ENCODE data around the gene BACH2.
A peak's percentile ranks its signal among the peaks of the same experiment; 100 is the strongest.
"Not testable (repeated sequence)": the region's sequence is repeated elsewhere in the genome, so short reads cannot be mapped to it uniquely, and the experiment has no call there.

BACH2 gene

DNA sequence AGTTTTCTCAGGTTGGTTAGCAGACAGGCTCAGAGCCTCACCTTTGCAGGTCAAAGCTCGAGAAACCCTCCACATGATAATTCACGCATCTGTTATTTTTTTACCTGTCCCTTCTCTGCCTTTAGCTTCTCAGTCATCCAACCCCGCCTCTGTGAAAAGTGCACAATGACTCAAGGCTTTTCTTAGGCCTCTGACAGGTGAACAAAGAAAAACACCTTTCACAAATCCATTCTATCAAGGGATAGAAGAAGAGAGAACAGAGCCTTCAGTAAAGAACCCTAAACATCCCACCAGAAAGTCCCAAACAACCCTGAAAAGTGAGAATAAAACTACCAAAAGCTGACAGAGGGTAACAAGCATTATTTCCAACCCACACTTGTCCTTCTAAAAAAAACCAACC is 224.1 kb downstream of the BACH2 start:
- DNase-seq (ENCODE audit: low spot score) (no peak), FAIRE-seq (no peak)

DNA sequence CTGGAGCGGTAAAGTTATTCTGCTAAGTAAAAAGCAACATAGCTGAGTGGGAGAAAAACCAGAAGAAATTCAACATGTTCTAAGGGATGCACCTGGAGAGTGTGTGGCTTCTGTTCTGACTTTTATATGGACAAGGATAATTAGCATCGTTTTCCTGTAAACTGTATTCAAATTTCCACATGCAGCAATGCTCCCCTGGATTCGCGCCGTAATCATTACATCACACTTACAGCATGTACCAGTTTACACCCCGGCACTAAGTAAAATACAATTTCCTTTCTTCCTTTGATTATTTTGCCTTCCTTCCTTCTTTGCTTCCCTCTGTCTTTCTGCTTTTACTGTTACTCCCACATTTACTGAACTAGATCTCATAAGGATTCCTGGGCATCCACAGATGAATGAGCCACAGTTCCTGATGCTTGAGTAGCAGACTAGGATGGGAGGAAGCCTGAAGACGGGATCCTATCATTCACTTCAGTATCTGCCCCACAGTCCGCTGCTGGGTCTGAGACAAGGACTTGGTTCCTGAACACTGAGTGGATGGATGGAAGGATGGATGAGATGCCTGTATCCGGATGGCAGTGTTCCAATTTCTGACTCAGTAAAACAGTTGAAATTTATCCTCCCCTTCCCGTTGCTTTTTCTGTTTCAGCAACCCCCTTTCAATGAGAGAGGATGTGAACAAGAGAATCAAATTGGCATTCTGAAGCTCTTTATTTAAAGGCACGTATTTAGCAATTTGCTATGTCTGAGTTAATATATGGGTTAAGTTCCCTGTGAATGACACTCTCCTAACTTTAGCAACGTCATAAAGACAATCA is 227.7 kb downstream of the BACH2 start:
- no peak for FAIRE-seq

GRCh38 chr6:90068264-90068663 is 228.4 kb downstream of the BACH2 start:
- peak; percentile 49 for DNase-seq (ENCODE audit: low spot score)
- no peak for FAIRE-seq

More for the DNA sequence above, 227.7 kb downstream of the BACH2 start:
- DNase-seq (ENCODE audit: low spot score) = no peak

DNA sequence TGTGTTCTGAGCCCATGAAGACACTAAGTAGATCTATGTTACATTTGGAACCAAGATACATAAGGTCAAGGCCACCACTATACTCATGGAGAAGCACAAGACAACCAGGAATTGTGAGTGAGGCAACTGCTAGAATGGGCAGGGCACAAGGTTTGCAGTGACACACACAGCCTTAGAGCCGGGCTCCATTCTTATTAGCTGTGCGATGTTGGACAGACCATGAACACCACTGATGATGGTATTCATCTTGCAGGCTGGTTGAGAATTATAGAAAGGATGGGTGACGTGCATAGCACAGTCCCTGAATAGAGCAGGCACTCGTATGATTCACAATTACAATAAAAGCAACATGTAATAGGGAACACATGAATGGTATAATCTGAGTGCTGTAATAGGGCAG is 229.9 kb downstream of the BACH2 start:
- DNase-seq (ENCODE audit: low spot score) (no peak), FAIRE-seq (no peak)

DNA sequence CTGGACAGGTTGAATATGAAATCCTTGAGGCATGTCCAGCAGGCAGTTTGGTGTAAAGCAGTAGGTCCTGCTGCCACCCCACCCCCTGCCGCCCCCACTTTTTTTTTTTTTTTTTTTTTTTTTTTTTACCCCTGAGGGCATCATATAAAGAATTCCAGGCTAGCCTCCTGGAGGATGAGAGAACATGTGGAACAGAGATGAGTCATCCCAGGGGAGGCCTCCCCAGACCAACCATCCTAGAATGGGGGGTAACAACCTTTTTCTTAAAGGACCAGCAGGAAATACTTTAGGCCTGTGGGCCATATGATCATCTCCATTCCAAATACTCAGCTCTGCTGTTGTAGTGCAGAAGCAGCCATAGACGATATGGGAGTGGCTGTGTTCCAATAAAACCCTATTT is 231.5 kb downstream of the BACH2 start:
- FAIRE-seq = no peak

DNA sequence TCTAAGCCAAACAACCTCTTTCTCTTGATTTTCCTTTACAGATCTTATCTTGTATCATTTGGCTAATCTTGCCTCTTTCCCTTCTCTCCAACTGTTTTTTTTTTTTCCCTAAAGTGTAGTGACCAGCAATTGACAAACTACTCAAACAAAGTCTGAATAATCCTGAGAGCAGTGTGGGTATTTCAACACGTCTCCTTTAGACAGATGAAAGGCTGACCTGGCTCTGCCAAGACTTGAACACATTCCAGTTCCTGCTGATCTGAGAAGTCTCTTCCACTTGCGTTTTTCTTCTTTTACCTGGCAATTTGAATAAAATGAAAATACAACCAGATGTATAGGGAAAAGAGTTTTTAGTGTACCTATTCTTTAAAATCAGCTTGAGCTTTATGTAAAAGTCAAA is 234.0 kb downstream of the BACH2 start:
- DNase-seq (ENCODE audit: low spot score) (no peak), FAIRE-seq (no peak)

More for the DNA sequence above, 231.5 kb downstream of the BACH2 start:
- DNase-seq (ENCODE audit: low spot score) = no peak

- FAIRE-seq (no peak), DNase-seq (ENCODE audit: low spot score) (no peak)
Observed at GRCh38 chr6:90062051-90062450, 234.6 kb downstream of the BACH2 start.

- FAIRE-seq; DNase-seq (ENCODE audit: low spot score): not testable (repeated sequence)
Observed at GRCh38 chr6:90059178-90059577, 237.5 kb downstream of the BACH2 start.

DNA sequence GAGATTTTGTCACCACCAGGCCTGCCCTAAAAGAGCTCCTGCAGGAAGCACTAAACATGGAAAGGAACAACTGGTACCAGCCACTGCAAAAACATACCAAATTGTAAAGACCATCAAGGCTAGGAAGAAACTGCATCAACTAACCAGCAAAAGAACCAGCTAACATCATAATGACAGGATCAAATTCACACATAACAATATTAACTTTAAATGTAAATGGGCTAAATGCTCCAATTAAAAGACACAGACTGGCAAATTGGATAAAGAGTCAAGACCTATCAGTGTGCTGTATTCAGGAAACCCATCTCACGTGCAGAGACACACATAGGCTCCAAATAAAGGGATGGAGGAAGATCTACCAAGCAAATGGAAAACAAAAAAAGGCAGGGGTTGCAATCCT is 240.7 kb downstream of the BACH2 start:
- not testable (repeated sequence) for FAIRE-seq; DNase-seq (ENCODE audit: low spot score)

DNA sequence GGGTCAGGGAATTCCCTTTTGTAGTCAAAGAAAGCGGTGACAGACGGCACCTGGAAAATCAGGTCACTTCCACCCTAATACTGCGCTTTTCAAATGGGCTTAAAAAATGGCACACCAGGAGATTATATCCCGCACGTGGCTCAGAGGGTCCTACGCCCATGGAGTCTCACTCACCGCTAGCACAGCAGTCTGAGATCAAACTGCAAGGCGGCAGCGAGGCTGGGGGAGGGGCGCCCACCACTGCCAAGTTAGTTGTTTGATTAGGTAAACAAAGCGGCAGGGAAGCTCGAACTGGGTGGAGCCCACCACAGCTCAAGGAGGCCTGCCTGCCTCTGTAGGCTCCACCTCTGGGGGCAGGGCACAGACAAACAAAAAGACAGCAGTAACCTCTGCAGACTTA is 242.4 kb downstream of the BACH2 start:
- not testable (repeated sequence) for DNase-seq (ENCODE audit: low spot score); FAIRE-seq

DNA sequence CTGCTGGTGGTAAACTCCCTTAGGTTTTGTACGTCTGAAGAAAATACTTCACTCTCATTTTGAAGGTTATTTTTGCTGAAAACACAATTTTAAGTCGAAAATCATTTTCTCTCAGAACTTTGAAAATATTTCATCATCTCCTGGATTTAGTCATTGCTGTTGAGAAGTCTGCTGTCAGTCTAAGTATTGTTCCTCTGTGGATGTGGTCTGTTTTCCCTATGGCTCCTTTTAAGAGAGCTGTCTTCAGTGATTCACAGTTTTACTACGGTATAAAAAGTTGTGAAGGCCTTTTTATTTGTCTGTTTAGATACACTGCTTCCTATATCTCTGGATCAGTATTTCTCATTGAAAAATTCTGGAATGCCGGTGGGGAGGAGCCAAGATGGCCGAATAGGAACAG is 243.0 kb downstream of the BACH2 start:
- no peak for DNase-seq (ENCODE audit: low spot score)
- FAIRE-seq = no peak

- DNase-seq (ENCODE audit: low spot score) = no peak
- no peak for FAIRE-seq
Observed at GRCh38 chr6:90049295-90049694, 247.3 kb downstream of the BACH2 start.

DNA sequence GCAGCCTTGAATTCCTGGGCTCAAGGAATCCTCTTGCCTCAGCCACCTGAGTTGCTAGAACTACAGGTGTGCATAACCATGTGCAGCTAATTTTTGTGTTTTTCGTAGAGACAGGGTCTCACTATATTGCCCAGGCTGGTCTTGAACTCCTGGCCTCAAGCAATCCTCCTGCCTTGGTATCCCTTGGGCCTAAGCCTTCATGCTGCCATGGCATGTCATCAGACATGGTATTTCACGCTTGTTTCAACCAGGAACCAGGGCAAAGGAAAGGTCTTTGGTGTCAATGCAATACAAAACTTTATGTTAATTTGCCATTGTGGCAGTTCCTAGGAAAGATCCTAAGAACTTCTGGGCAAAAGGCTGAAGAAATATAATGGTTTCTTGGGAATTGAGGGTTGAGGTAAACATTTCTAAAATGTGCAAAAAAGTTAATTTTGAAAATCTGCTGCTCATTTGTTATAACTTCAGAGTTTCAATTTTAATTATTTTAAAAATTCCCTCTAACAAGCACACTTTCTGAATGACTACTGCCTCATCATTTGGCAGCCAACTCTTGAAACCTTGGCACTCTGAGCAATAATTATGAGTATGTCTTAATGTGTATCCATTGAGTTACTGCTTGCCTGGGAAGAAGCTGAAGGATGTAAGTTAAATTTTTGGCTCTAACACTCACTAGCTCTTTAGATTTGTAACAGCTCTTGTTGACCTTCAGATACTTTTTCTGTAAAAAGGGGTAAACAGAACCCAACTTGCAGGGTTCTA is 248.3 kb downstream of the BACH2 start:
- DNase-seq (ENCODE audit: low spot score) (no peak), FAIRE-seq (no peak)

DNA sequence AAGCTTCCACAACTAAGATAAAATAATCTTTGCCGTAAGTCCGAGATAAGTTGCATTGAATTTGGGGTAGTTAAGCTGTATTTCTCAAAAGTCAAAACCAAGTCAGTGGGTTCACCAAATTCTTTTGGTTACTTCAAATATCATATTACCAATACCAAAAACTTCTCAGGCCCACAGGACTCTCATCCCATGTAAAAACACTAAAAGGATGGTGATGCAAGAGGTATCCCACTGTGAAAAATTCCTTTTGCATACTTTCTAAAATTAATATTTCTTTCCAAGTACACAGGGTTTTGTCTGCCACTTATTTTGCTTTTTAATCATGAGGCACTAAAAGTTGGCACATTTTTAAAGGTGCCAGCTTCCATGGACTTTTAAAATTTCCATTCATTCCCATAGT is 251.1 kb downstream of the BACH2 start:
- DNase-seq (ENCODE audit: low spot score) (no peak), FAIRE-seq (no peak)

DNA sequence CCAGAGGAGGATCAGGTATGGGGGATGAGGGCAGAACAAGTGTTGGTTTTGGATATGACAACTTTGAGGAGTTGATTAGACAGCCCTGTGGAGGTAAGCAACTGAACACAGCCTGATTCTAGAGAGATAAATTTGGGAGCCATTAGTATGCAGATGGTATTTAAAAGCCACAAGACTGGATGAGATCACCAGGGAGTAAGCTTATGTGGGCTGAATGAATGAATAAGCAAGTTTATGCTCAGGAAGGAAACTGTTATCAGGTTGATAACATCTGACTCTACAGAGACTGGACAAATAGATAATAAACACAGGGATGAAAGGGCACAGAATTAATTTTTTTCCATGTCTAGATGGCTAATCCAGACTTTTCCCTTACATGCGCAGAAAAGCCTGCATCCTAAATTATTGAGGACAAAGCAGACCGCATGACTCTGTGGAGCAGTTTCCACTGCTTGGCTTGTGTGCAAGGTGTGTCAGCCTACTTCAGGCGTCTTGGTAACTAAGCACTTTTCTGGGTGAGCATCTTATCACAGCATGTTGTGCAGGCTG is 251.7 kb downstream of the BACH2 start:
- FAIRE-seq (no peak), DNase-seq (ENCODE audit: low spot score) (no peak)

GRCh38 chr6:90044182-90044832 is 252.3 kb downstream of the BACH2 start:
- no peak for DNase-seq (ENCODE audit: low spot score)
- FAIRE-seq = no peak

GRCh38 chr6:90040931-90041330 is 255.7 kb downstream of the BACH2 start:
- DNase-seq (ENCODE audit: low spot score) = no peak
- FAIRE-seq = no peak

GRCh38 chr6:90039911-90040310 is 256.7 kb downstream of the BACH2 start:
- FAIRE-seq = no peak
- DNase-seq (ENCODE audit: low spot score) = no peak

DNA sequence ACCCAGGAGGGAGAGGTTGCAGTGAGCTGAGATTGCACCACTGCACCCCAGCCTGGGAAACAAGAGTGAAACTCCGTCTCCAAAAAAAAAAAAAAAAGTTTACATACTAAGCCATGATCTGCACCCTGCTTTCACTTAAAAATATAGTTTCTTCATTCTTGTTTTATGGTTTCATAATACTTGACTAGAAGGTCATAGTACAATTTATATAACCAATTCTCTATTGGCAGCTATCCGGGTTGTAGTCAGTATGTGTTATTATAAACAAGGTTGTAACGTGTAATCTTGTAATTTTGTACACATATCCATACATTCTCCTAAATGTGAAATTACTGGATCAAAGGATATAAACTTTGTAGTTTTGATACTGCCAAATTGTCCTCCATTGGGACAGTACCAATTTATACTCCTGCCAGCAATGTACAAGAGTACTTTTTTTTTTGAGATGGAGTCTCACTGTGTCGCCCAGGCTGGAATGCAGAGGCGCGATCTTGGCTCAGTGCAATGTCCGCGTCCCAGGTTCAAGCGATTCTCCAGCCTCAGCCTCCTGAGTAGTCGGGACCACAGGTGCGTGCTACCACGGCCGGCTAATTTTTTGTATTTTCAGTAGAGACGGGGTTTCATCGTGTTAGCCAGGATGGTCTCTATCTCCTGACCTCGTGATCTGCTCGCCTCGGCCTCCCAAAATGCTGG is 257.5 kb downstream of the BACH2 start:
- FAIRE-seq (no peak), DNase-seq (ENCODE audit: low spot score) (no peak)

DNA sequence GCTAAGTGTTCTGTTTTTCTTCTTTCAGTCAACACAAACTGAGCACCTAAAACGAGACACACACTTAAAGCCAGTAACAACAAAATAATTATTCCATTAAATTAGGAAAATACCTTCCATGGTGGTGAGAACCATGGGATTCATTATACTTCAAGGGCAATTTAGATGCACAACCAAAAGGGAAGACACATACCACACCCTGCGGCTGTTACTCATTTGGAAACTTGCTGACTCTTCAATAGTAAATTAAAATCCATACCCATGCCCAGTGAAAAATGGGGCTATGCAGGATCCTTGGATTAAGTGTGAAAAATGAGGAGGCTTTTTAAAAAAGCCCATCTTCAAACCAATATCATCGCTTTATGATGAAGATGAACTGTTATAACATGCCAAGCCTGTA is 259.7 kb downstream of the BACH2 start:
- no peak for FAIRE-seq

GRCh38 chr6:90035047-90035723 is 261.5 kb downstream of the BACH2 start:
- FAIRE-seq (no peak), DNase-seq (ENCODE audit: low spot score) (no peak)

More for the DNA sequence above, 259.7 kb downstream of the BACH2 start:
- no peak for DNase-seq (ENCODE audit: low spot score)
